Activated gamma-delta T cell treated with Interleukin-2 at 50 U/mL for 16 hours (primary cell): ENCODE data around the gene RGS3.
"Not testable (repeated sequence)": the region's sequence is repeated elsewhere in the genome, so short reads cannot be mapped to it uniquely, and the experiment has no call there.

Experiments used
- DNase-seq: peaks from one replicate; pipeline ENCODE4 v3.0.0-alpha.2; 2020

RGS3 gene

DNA sequence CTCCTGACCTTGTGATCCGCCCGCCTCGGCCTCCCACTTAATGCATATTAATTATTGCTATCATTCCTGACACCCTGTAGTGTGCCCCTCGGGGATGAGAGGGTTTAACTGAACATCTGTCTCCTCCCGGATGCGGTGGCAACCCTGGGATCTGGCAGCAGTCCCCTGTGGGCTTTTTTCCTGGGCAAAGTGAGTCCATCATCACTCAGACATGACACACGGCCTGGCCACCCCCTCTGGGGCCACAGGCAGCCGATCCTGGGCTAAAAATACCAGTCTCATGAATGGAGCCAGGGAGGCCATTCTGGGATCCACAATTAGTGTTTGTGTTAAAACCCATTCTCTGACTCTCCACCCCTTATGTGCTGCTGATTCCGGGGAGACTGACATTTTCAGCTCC, 161.2 kb downstream of the RGS3 start:
- no peak for DNase-seq

- DNase-seq = no peak
Observed at GRCh38 chr9:113625486-113625885, 162.0 kb downstream of the RGS3 start.

DNA sequence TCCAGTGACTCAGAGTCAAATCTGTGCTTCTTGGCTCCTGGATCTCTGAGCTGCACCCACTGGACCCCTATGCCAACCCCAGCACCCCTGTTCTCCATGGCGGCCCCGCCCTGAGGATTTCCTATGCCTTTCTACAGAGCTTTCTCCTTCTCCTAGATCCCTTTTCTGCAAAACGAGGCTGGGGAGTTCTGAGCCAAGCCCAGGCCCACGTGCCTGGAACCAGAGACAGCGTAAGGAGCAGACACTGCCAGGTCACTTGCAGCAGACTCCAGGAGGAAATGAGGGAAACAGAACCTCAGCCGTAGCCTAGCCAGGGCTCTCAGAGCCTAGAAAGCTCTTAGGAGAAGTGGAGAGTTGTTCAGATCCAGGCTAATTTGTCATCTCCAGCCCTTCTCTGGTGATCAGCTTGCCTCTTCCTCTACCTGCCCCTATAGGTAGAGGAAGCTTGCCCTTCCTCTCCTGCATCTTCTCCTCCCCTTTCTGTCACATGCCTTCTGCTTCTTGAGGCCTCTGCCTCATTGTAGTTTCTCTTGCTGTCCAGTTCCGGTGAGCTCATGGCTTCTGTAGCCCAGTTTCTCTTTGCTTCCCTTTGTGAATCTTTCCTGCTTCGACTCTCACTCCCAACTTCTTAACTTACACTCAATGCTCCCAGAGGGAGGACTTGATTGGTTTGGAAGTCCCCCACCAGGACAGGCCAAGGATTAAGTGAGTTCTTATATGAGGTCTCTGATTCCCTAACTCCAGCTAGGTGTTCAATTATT, 163.4 kb downstream of the RGS3 start:
- no peak for DNase-seq

- DNase-seq = no peak
Observed at GRCh38 chr9:113628621-113629020, 165.1 kb downstream of the RGS3 start.

GRCh38 chr9:113630386-113631136, 167.0 kb downstream of the RGS3 start:
- no peak for DNase-seq

DNA sequence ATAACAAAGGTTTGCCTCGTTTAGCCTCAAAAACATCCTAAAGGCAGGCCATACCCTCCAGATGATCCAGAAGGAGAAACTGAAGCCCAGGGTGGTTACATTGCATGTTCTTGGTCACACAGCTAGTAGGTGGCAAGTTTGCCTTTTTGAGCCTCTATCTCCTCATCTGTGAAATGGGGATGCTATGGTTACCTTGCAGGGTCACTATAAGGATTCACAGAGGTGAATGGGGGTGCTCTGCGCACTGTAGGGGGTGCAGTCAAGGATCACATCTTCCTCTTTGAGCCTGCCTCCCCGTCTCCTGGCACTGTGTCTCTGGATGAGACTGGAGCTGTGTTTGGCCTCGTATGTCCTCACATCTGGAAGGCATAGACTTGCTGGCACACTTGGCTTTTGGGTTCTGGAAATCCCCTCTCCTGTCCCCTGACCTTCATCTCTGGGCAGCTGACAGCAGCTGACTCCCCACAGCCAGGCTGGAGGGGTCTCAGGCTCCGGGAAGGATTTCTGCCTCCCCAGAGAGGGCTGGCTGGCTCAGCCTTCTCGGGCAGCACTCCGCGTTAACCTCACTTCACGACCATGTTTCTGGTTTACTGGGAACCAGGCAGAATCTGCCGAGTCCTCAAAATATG, 167.7 kb downstream of the RGS3 start:
- DNase-seq = no peak

- no peak for DNase-seq
Observed at GRCh38 chr9:113631871-113632665, 168.5 kb downstream of the RGS3 start.

DNA sequence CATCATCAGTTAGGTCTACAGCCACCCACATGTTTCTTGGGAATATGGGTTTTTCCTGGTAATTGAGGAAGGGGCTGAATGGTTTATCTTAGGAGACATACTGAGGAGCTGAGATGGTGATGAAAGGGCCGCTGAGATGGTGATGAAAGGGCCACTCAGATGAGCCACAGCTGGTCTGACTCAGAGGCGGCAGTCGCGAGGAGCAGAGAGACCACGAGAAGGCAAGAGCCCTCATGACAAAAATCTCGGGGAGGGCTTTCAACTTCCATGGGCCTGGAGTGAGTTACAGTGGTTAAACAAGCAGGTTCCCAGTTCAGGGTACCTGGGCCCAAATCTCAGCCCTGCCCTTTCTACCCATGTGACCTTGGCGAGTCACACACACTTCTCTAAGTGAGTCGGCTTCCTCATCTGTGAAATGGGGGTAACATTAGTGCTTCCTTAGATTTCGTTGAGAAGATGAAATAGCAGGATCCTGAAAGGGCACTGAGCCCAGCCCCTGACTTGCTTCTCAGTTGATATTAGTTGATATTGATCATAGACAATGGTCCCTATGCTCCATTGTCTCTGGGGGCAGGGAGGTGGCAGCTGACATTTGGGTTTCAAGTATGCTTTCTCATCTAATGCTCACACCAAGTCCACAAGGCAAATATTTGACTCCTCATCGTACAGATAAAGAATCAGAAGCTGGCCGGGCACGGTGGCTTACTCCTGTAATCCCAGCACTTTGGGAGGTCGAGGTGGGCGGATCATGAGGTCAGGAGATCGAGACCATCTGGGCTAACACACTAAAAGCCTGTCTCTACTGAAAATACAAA, 169.5 kb downstream of the RGS3 start:
- no peak for DNase-seq

- DNase-seq = no peak
Observed at GRCh38 chr9:113633782-113634595, 170.5 kb downstream of the RGS3 start.

DNA sequence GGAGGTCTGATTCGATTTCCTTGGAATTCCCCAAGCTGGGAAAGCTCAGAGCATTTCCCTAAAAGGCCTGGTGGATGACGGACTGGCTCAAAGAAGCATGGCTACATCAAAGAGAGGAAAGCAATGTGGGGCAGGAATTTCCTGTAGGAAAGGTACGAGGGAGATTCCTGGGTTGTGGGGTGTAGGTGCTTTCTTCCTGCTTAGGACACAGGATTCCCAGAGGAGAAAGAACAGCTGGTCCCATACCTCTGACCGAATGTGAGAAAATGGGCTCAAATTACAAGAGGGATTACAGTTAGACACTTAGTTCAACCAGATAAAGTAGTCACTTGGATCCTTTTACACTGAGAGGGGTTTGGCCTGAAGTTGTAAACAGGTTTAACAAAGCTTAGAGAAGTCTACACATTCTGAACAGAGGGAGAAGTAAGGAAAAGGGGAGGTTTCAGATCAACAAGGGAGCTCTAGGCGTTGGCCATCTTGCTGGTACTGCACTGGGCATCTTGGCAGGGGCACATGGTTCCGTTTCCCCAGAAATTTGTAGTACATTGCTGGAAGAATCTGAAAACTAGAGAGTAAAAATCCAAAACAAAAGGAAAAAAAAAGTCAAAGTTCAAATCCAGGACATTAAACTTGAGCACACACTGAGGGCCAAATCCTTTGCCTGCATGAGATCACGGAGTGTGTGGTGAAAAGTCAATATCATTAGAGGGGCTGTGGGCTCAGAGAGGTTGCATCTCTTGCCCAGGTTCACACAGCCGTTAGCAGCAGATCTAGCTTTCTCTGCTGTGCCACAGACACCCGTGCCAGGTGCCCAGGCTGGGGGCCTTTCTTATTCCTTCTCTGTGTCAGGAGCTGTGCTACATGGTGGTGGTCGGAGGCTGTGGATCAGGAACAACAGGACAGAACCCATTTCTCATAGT, 171.3 kb downstream of the RGS3 start:
- no peak for DNase-seq

- DNase-seq = no peak
Observed at GRCh38 chr9:113635586-113635985, 172.1 kb downstream of the RGS3 start.

DNA sequence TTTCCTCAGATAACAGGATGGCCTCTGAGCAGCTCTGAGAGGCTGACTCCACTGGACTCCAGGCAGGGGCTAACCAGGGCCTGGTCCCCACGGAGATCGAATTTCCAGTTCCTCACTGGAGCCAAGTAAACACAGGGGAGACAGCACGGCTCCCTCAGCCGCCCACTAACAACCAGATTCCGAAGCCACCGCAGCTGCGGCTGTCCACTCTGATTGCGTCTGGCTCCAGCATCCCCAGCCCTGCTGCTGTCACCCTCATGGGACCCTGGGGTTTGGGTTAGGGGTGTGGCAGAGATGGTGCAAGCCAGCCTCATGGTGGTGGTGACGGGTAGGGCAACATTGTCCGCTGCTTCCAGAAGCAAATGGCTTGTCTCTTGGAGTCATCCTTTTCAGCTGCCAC, 172.6 kb downstream of the RGS3 start:
- DNase-seq = no peak

DNA sequence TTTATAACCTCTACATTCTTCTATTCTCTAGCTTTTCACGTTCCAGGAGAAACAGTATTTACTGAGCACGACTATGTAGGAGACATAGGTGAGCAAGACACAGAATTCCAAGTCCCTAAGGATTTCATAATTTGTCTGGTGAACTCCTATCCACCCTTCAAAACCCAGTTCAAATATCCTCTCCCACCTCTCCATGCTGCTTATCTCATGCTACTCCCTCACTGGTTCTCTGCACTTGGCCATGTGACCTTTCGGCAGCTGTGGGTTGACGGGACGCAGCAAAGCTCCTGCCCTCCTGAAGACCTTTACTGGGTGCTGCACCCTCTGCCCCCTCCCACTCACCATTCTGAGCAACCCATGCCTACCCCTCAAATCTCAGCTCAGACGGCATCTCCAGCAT, 173.2 kb downstream of the RGS3 start:
- no peak for DNase-seq

GRCh38 chr9:113638490-113638889, 175.0 kb downstream of the RGS3 start:
- DNase-seq = no peak

GRCh38 chr9:113638897-113639296, 175.4 kb downstream of the RGS3 start:
- no peak for DNase-seq

DNA sequence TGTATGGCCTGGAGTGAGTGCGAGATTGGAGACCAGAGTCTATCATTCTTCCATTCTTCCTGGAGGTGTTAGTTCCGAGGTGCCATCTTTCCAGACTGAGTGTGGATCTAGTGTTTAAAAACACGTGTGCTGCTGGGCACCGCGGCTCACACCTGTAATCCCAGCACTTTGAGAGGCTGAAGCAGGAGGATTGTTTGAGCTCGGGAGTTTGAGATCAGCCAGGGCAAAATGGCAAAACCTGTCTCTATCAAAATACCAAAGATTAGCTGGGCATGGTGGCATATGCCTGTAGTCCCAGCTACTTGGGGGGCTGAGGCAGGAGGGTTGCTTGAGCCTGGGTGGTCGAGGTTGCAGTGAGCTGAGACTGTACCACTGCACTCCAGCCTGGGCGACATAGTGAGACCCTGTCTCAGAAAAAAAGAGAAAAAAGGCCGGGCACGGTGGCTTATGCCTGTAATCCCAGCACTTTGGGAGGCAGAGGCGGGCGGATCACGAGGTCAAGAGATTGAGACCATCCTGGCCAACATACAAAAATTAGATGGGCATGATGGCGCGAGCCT, 176.0 kb downstream of the RGS3 start:
- not testable (repeated sequence) for DNase-seq

DNA sequence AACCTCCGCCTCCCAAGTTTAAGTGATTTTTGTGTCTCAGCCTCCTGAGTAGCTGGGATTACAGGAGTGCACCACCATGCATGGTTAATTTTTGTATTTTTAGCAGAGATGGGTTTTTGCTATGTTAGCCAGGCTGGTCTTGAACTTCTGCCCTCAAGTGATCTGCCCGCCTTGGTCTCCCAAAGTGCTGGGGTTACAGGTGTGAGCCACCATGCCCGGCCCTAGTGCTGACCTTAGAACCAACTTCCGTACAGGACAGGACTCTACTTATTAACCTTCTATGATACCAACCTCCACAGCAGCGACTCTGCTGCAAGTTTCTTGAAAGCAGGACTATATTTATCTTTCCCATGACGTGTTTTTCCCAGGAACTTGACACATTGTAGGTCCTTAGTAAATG, 176.9 kb downstream of the RGS3 start:
- DNase-seq = no peak

DNA sequence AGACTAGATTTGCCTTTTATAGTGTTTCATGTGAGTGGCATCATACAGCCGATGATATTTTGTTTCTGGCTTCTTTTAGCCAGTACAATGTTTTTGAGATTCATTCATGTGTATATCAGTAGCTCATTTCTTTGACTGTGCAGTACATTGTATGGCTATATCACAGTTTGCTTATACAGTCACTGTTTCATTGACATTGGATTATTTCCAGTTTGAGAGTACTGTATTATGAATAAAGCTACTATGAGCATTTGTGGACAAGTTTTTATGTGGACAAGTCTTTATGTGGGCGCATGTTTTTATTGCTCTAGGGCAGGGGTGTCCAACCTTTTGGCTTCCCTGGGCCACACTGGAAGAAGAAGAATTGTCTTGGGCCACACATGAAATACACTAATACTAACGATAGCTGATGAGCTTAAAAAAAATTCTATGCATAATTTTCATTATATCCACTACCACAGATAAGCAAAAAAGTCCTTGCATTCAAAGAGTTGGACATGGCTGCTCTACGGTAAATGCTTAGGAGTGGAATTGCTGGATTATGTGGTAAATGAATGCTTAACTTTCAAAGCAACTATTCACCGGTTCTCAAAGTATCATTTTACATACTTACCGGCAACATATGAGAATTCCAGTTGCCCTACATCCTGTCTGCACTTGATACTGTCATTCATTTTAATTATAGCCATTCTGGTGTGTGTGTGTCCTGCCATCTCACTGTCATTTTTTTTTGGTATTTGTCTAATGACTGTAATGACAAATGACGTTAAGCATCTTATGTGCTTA, 177.8 kb downstream of the RGS3 start:
- DNase-seq = no peak

- DNase-seq = no peak
Observed at GRCh38 chr9:113644321-113644720, 180.8 kb downstream of the RGS3 start.
